ENCODE data around the gene MAP1S.

MAP1S gene

GRCh38 chr19:17678836-17679235 lies 40.4 kb upstream of the MAP1S start:
- no peak for TF ChIP-seq CTCF (IDR thresholded peaks at IDR 0.05; ENCODE audit: low read depth, low read length)
- in situ Hi-C loops (cut with HindIII; ENCODE audit: low sequenced_read_pairs) = no loop called here
- no peak overlapping the region for H3K4me3 ChIP-seq (ENCODE audit: low read depth, low read length)
- no peak for DNase-seq (ENCODE audit: low read depth, low spot score)

GRCh38 chr19:17679526-17680229 lies 39.6 kb upstream of the MAP1S start:
- in situ Hi-C loops (cut with HindIII; ENCODE audit: low sequenced_read_pairs) = no loop called here
- H3K4me3 ChIP-seq (ENCODE audit: low read depth, low read length) = no peak overlapping the region
- no peak for TF ChIP-seq CTCF (IDR thresholded peaks at IDR 0.05; ENCODE audit: low read depth, low read length)

GRCh38 chr19:17680230-17680722 lies 39.0 kb upstream of the MAP1S start:
- H3K4me3 ChIP-seq (ENCODE audit: low read depth, low read length) = no peak overlapping the region
- in situ Hi-C loops (cut with HindIII; ENCODE audit: low sequenced_read_pairs) = no loop called here
- no peak for TF ChIP-seq CTCF (IDR thresholded peaks at IDR 0.05; ENCODE audit: low read depth, low read length)
- peak; percentile 26 for DNase-seq (ENCODE audit: low read depth, low spot score)

More at GRCh38 chr19:17679526-17680229, 39.6 kb upstream of the MAP1S start:
- no peak for DNase-seq (ENCODE audit: low read depth, low spot score)

- no peak overlapping the region for H3K4me3 ChIP-seq (ENCODE audit: low read depth, low read length)
- TF ChIP-seq CTCF (IDR thresholded peaks at IDR 0.05; ENCODE audit: low read depth, low read length) = no peak
- in situ Hi-C loops (cut with HindIII; ENCODE audit: low sequenced_read_pairs) = no loop called here
- peak; percentile 13 for DNase-seq (ENCODE audit: low read depth, low spot score)
Observed at GRCh38 chr19:17681505-17682125, 37.7 kb upstream of the MAP1S start.

GRCh38 chr19:17682273-17682672 lies 37.0 kb upstream of the MAP1S start:
- DNase-seq (ENCODE audit: low read depth, low spot score) = no peak
- TF ChIP-seq CTCF (IDR thresholded peaks at IDR 0.05; ENCODE audit: low read depth, low read length) = no peak
- in situ Hi-C loops (cut with HindIII; ENCODE audit: low sequenced_read_pairs) = no loop called here
- no peak overlapping the region for H3K4me3 ChIP-seq (ENCODE audit: low read depth, low read length)

- no peak for DNase-seq (ENCODE audit: low read depth, low spot score)
- in situ Hi-C loops (cut with HindIII; ENCODE audit: low sequenced_read_pairs) = no loop called here
- no peak for TF ChIP-seq CTCF (IDR thresholded peaks at IDR 0.05; ENCODE audit: low read depth, low read length)
Observed at GRCh38 chr19:17683078-17683477, 36.2 kb upstream of the MAP1S start.

More at GRCh38 chr19:17683078-17683477, 36.2 kb upstream of the MAP1S start:
- H3K4me3 ChIP-seq (ENCODE audit: low read depth, low read length) = no peak overlapping the region

Measured in astrocyte of the spinal cord (primary cell).